Endothelial cell of umbilical vein (primary cell): ENCODE measurements around the gene NUSAP1. TPM values are rescaled to one million over a fixed set of nuclear protein-coding genes. Genes with fewer than 3 reads are reported as not detected.

ENCODE experiments used
- BruUV-seq: library from RNA; stranded (reverse); fragments of 400-500 nt; replicated peaks from 2 replicates; lab custom pipeline; 2021; lab: Mats Ljungman, UMichigan
- CTCF ChIA-PET: fragments of 300-600, 350-600 bp; sonication (Branson Sonifier 250); formaldehyde crosslinking; loops from one replicate; lab custom pipeline; 2021; ENCODE audit warnings: antibody characterized with exemption, inconsistent platforms; lab: Charles Lee
- POLR2A ChIA-PET: fragments of 300-600, 350-600 bp; sonication (Branson Sonifier 250); formaldehyde crosslinking; loops from one replicate; lab custom pipeline; 2021; ENCODE audit warnings: antibody characterized with exemption, inconsistent platforms; lab: Charles Lee
- DNase-seq: peaks from one replicate; pipeline ENCODE4 v3.0.0-alpha.2; 2011; ENCODE audit warnings: low read depth, low spot score
- FAIRE-seq: peaks from 2 replicates; lab custom pipeline; 2011; peaks lifted over from hg19 to GRCh38; lab: Jason Lieb, UNC
- H2AFZ ChIP-seq: 2 replicates; pipeline ENCODE4 v1.6.0; 2012; ENCODE audit warnings: low read depth, low read length, control low read depth, inconsistent platforms
- H3K27ac ChIP-seq: 2 replicates; pipeline ENCODE4 v1.5.1; 2011; ENCODE audit warnings: low read depth, mild to moderate bottlenecking, control low read depth, low read length, moderate library complexity; ENCODE audit not compliant: insufficient read depth
- H3K27me3 ChIP-seq, 2 experiments: 2 replicates each; pipeline versions ENCODE4 v1.6.0 to v1.6.1; 2011; ENCODE audit warnings: low read length in 2 of 2, mixed read lengths in 1 of 2; ENCODE audit not compliant: control insufficient read depth in 2 of 2, insufficient read depth in 2 of 2
- H3K36me3 ChIP-seq, 2 experiments: 2 replicates in 1 of 2; 3 replicates in 1 of 2; pipeline ENCODE4 v1.5.1; 2011; ENCODE audit warnings: low read length in 2 of 2, mild to moderate bottlenecking in 1 of 2, moderate library complexity in 1 of 2; ENCODE audit not compliant: control insufficient read depth in 2 of 2, insufficient read depth in 2 of 2; ENCODE audit errors: extremely low read depth in 1 of 2
- H3K4me1 ChIP-seq: 3 replicates; pipeline ENCODE4 v1.5.1; 2011; ENCODE audit warnings: mild to moderate bottlenecking, low read length; ENCODE audit not compliant: control insufficient read depth, insufficient read depth; ENCODE audit errors: extremely low read depth
- H3K4me2 ChIP-seq: 2 replicates; pipeline ENCODE4 v1.6.1; 2011; ENCODE audit warnings: low read length, control low read depth, mixed read lengths; ENCODE audit not compliant: insufficient read depth
- H3K4me3 ChIP-seq, 3 experiments: fragments of 200-600 bp in 1 of 3; sonication (generic), shearing (Covaris generic) in 1 of 3; replicated peaks in 1 of 3; 2 replicates each; pipeline ENCODE4 v1.5.1; 2011 to 2016; ENCODE audit warnings: control low read depth in 3 of 3, low read length in 3 of 3, mild to moderate bottlenecking in 2 of 3, inconsistent platforms in 1 of 3, low read depth in 1 of 3, moderate library complexity in 1 of 3; ENCODE audit not compliant: insufficient read depth in 1 of 3
- H3K79me2 ChIP-seq: 2 replicates; pipeline ENCODE4 v1.6.0; 2012; ENCODE audit warnings: low read length, inconsistent platforms; ENCODE audit not compliant: control insufficient read depth, insufficient read depth
- H3K9ac ChIP-seq: replicated peaks from 2 replicates; pipeline ENCODE3; 2011; ENCODE audit warnings: low read length, control low read depth; ENCODE audit not compliant: insufficient read depth; ENCODE audit errors: extremely low read depth
- H3K9me1 ChIP-seq: replicated peaks from 3 replicates; pipeline ENCODE4 v1.6.0; 2011; ENCODE audit warnings: mild to moderate bottlenecking, low read length; ENCODE audit not compliant: control insufficient read depth, insufficient read depth; ENCODE audit errors: extremely low read depth
- H3K9me3 ChIP-seq: replicated peaks from 2 replicates; pipeline ENCODE4 v1.5.1; 2012; ENCODE audit warnings: low read length, inconsistent platforms; ENCODE audit not compliant: control insufficient read depth, insufficient read depth
- H4K20me1 ChIP-seq: replicated peaks from 2 replicates; pipeline ENCODE3; 2011; ENCODE audit warnings: mild to moderate bottlenecking, low read length; ENCODE audit not compliant: control insufficient read depth, insufficient read depth; ENCODE audit errors: extremely low read depth
- CTCF ChIP-seq, 2 donors: IDR thresholded peaks; 1 replicate in 1 of 2; 2 replicates in 1 of 2; pipeline ENCODE4 v1.5.1; 2011; ENCODE audit warnings: low read length in 2 of 2, mild to moderate bottlenecking in 2 of 2, moderate library complexity in 2 of 2, control low read depth in 1 of 2, inconsistent platforms in 1 of 2, low read depth in 1 of 2; ENCODE audit not compliant: insufficient read depth in 1 of 2; ENCODE audit errors: extremely low read depth in 1 of 2
- EZH2 ChIP-seq: IDR thresholded peaks from 2 replicates; pipeline ENCODE4 v1.6.1; 2012; ENCODE audit warnings: borderline replicate concordance, low read depth, mild to moderate bottlenecking, moderate library complexity, low read length, inconsistent platforms; ENCODE audit not compliant: severe bottlenecking
- FOS ChIP-seq: IDR thresholded peaks from 2 replicates; pipeline ENCODE4 v1.6.1; 2011; ENCODE audit warnings: mild to moderate bottlenecking, low read length, moderate library complexity, borderline replicate concordance; ENCODE audit not compliant: insufficient read depth
- GATA2 ChIP-seq: IDR thresholded peaks from 2 replicates; pipeline ENCODE4 v1.7.0; 2011; ENCODE audit warnings: low read depth, mild to moderate bottlenecking, moderate library complexity, mixed read lengths, low read length; ENCODE audit not compliant: insufficient read length, insufficient read depth
- JUN ChIP-seq: IDR thresholded peaks from 2 replicates; pipeline ENCODE4 v1.6.1; 2011; ENCODE audit warnings: borderline replicate concordance, low read depth; ENCODE audit not compliant: insufficient read length, insufficient read depth
- MYC ChIP-seq: IDR thresholded peaks from one replicate; pipeline ENCODE4 v1.6.1; 2011; ENCODE audit warnings: mild to moderate bottlenecking, low read depth, low read length
- POLR2A ChIP-seq: IDR thresholded peaks from 2 replicates; pipeline ENCODE4 v1.6.1; 2012; ENCODE audit warnings: low read depth, mild to moderate bottlenecking, control low read depth, low read length
- POLR2AphosphoS5 ChIP-seq: IDR thresholded peaks from 2 replicates; pipeline ENCODE4 v1.6.1; 2012; ENCODE audit warnings: low read depth, mild to moderate bottlenecking, control low read depth, low read length, moderate library complexity; ENCODE audit not compliant: insufficient read depth
- dilution Hi-C: fragments of 300-500 bp; cut with MboI; formaldehyde crosslinking; loops from one replicate; pipeline ENCODE4 v1.15.0; 2019; ENCODE audit warnings: low sequenced_read_pairs; ENCODE audit not compliant: extremely low pct_ligation_motif_present
- intact Hi-C: fragments of 100-400 bp; cut with micrococcal nuclease; formaldehyde crosslinking; loops from one replicate; pipeline ENCODE4 v1.10.0; 2022
- polyA plus RNA-seq, 4 experiments: library from polyadenylated mRNA; depleted of rRNA in 3 of 4; stranded (reverse) in 3 of 4; unstranded in 1 of 4; fragments of >200 nt; gene quantifications; 2 replicates each; pipeline versions ENCODE4 v1.2.1 to v1.2.3, GENCODE V29; 2011 to 2012; ENCODE audit warnings: missing spikeins in 1 of 4
- total RNA-seq: library from RNA; stranded (reverse); gene quantifications from 2 replicates; pipeline ENCODE4 v1.2.3, GENCODE V29; 2021
- TF ChIP-seq, protein P1 (sequence below): IDR thresholded peaks from 2 replicates; pipeline ENCODE4 v1.6.1; 2011; ENCODE audit not compliant: insufficient read depth, insufficient read length

The NUSAP1 gene
- total and polyA plus RNA-seq, 2 donors (not counting 3 experiments of a cell fraction or from before 2014, with no cell fraction given) = 43.0 to 109 TPM

DNA sequence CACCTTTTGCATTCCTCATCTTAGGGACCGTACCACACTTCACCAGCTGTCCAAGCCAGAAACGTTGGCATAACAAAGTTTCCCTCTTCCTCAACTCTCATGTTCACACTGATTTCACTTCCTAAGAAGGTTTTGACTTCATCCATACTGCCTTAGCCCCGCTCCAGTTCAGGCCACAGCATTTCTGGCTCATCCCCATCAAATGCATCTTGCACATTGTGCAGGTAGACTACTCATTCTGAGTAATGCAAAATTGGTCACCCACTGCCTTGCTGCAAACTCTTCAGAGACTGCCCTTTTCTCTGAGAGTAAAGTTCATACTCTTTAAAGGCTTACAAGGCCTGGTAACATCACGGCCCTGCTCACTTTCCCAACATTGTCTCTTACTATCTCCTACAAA, 8.8 kb downstream of the NUSAP1 start:
- TF ChIP-seq EZH2 (no peak), POLR2A (no peak)
- H3K4me1 ChIP-seq = no peaks in the 10 kb centered on the region
- peaks cover 4 to 14% of the 10 kb centered on the region in 2 experiments for H3K36me3 ChIP-seq
- H3K27ac ChIP-seq = no peak overlapping the region
- CTCF ChIA-PET = no interaction called here
- H3K79me2 ChIP-seq = peaks cover 70% of the 10 kb centered on the region
- H3K9ac ChIP-seq = no peak overlapping the region
- no peak overlapping the region for H3K4me3 ChIP-seq
- H3K4me2 ChIP-seq = no peak overlapping the region
- no TSS peak for BruUV-seq
- no peaks in the 10 kb centered on the region for H3K9me3 ChIP-seq
- intact Hi-C loops = no loop called here
- H3K9me1 ChIP-seq = no peaks in the 10 kb centered on the region
- FAIRE-seq = no peak
- no peaks in the 10 kb centered on the region for H4K20me1 ChIP-seq
- DNase-seq = no peak
- no peaks in the 10 kb centered on the region for H3K27me3 ChIP-seq
- no peak overlapping the region for H2AFZ ChIP-seq
- dilution Hi-C loops = no loop called here
- POLR2A ChIA-PET = no interaction called here

DNA sequence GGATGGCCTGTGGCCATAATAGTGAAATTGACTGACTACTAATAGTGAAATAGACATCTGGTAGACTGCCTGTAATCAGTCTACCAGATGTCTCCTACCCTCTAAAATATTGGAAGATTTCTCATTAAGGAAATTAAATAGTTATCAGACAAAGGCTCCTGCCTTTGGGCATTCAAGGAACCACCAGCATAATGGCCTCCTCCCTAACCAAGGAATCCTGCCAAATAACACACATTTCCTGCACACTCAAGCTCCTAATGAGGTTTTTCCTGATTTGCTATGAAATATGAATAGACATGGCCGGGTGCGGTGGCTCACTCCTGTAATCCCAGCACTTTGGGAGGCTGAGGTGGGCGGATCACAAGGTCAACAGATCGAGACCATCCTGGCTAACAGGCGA, 14.6 kb downstream of the NUSAP1 start:
- CTCF ChIA-PET = no interaction called here
- FAIRE-seq (no peak), DNase-seq (peak; percentile 49)
- POLR2A ChIA-PET = no interaction called here
- Histone ChIP-seq H3K36me3 (peaks cover 0 to 18% of the 10 kb centered on the region in 2 experiments), H4K20me1 (no peaks in the 10 kb centered on the region), H3K27me3 (no peaks in the 10 kb centered on the region), H3K4me3 (no peak overlapping the region), H3K9me3 (no peaks in the 10 kb centered on the region), H3K79me2 (peaks cover 22% of the 10 kb centered on the region), H3K4me1 (peaks cover 6% of the 10 kb centered on the region), H3K9ac (no peak overlapping the region), H2AFZ (peak overlapping the region; percentile 67), H3K4me2 (no peak overlapping the region), H3K27ac (peak overlapping the region; percentile 0), H3K9me1 (no peaks in the 10 kb centered on the region)
- TF ChIP-seq JUN (no peak), FOS (no peak), CTCF (IDR thresholded peaks at IDR 0.05; ENCODE audit: extremely low read depth in 1 of 2, insufficient read depth in 1 of 2, low read depth in 1 of 2, low read length in 2 of 2) (no peak), POLR2AphosphoS5 (no peak), POLR2A (no peak), GATA2 (no peak), MYC (no peak), EZH2 (no peak)
- TF ChIP-seq, protein P1, sequence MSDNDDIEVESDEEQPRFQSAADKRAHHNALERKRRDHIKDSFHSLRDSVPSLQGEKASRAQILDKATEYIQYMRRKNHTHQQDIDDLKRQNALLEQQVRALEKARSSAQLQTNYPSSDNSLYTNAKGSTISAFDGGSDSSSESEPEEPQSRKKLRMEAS = no peak
- dilution Hi-C loops = no loop called here
- BruUV-seq = no TSS peak
- intact Hi-C loops = no loop called here
